Spleen (tissue), 7 donors: ENCODE data around the gene PDZD11.

Experiments
- CTCF ChIP-seq, 11 experiments: fragments of 200-600 bp in 7 of 11; fragments of 450-650 bp in 4 of 11; sonication (generic) in 4 of 11; IDR thresholded peaks in 8 of 11; conservative IDR thresholded peaks in 3 of 11; 1 replicate in 7 of 11; 2 replicates in 4 of 11; pipeline versions ENCODE4 v1.4.0 to v1.8.0; 2016 to 2021; ENCODE audit warnings: antibody characterized with exemption in 11 of 11, inconsistent platforms in 4 of 11, mild to moderate bottlenecking in 1 of 11
- POLR2A ChIP-seq, 3 donors: fragments of 450-650 bp; IDR thresholded peaks; one replicate each; pipeline ENCODE4 v1.5.1; 2017; ENCODE audit warnings: antibody characterized with exemption in 3 of 3, mild to moderate bottlenecking in 1 of 3
- donor health status: DM: no; HTN: no; CAD: no; lungs with moderate emphysema.
- donor health status: DM: no; HTN: no; CAD: no.
- donor health status: DM: no; HTN: no; CAD: no.

- TF ChIP-seq CTCF (IDR thresholded peaks at IDR 0.05 in 8 of 11, conservative IDR thresholded peaks at IDR 0.05 in 3 of 11) (no peak), POLR2A (IDR thresholded peaks at IDR 0.05) (no peak)
These were observed 42.5 kb downstream of the PDZD11 start for GRCh38 chrX:70247252-70247651.
